Endothelial cell (in vitro differentiated cells): Measurements from ENCODE around the gene SRPK1. TPM values are rescaled to one million over a fixed set of nuclear protein-coding genes. Genes with fewer than 3 reads are reported as not detected.
"Not testable (repeated sequence)": the region's sequence is repeated elsewhere in the genome, so short reads cannot be mapped to it uniquely, and the experiment has no call there.

Experiments used
- DNase-seq: peaks from one replicate; pipeline ENCODE4 v3.0.0; 2021; ENCODE audit warnings: low spot score
- H3K27ac Mint-ChIP-seq: one replicate; pipeline ENCODE4 v1.8.0; 2021; ENCODE audit warnings: mixed read lengths, inconsistent platforms; ENCODE audit not compliant: unreplicated experiment
- H3K27me3 Mint-ChIP-seq: one replicate; pipeline ENCODE4 v1.8.0; 2021; ENCODE audit warnings: mild to moderate bottlenecking, moderate library complexity, mixed read lengths, inconsistent platforms; ENCODE audit not compliant: unreplicated experiment
- H3K36me3 Mint-ChIP-seq: one replicate; pipeline ENCODE4 v1.8.0; 2021; ENCODE audit warnings: mild to moderate bottlenecking, low read depth, mixed read lengths, inconsistent platforms; ENCODE audit not compliant: unreplicated experiment
- H3K4me1 Mint-ChIP-seq: one replicate; pipeline ENCODE4 v1.8.0; 2021; ENCODE audit warnings: mild to moderate bottlenecking, mixed read lengths, inconsistent platforms; ENCODE audit not compliant: unreplicated experiment
- H3K4me3 Mint-ChIP-seq: one replicate; pipeline ENCODE4 v1.8.0; 2021; ENCODE audit warnings: mild to moderate bottlenecking, mixed read lengths, inconsistent platforms; ENCODE audit not compliant: unreplicated experiment
- H3K9me3 Mint-ChIP-seq: one replicate; pipeline ENCODE4 v1.8.0; 2021; ENCODE audit warnings: mixed read lengths, inconsistent platforms; ENCODE audit not compliant: unreplicated experiment
- total RNA-seq: library from RNA; stranded (reverse); fragmentation: NEBNext Ultra II Directional; extraction: Animal tissue kit (Norgen Biotek cat#: 25700); gene quantifications from one replicate; pipeline ENCODE4 v1.2.1, GENCODE V29; 2021; ENCODE audit not compliant: unreplicated experiment
- TF ChIP-seq, protein P1 (sequence below): fragments of 200-600 bp; sonication (generic); IDR thresholded peaks from one replicate; pipeline ENCODE4 v1.5.0; 2021; ENCODE audit warnings: antibody characterized with exemption; ENCODE audit not compliant: unreplicated experiment

Gene SRPK1
- total RNA-seq, 1 donor from 2014 or later, result 59.6 TPM

DNA sequence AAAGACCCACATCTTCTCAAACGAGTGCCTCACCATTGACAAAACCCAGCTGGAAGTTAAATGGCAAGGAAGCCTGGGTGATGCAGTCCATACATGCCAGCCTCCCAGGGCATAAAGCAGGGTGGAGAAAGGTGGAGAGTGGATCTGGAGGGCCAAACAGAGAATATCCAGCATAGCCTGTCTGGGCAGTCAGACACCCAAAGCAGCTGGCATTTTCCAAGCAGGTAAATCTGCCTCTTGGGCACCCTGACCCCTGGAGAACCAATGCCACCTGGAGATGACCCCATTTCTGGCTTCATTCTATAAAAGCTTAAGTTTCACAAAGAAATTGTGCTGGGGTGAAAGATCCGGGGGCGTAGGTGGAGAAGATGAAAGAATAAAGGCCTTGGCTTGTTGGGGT lies 5.1 kb upstream of the SRPK1 start:
- no peak for DNase-seq
- TF ChIP-seq, protein P1, sequence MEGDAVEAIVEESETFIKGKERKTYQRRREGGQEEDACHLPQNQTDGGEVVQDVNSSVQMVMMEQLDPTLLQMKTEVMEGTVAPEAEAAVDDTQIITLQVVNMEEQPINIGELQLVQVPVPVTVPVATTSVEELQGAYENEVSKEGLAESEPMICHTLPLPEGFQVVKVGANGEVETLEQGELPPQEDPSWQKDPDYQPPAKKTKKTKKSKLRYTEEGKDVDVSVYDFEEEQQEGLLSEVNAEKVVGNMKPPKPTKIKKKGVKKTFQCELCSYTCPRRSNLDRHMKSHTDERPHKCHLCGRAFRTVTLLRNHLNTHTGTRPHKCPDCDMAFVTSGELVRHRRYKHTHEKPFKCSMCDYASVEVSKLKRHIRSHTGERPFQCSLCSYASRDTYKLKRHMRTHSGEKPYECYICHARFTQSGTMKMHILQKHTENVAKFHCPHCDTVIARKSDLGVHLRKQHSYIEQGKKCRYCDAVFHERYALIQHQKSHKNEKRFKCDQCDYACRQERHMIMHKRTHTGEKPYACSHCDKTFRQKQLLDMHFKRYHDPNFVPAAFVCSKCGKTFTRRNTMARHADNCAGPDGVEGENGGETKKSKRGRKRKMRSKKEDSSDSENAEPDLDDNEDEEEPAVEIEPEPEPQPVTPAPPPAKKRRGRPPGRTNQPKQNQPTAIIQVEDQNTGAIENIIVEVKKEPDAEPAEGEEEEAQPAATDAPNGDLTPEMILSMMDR, result no peak
- Mint-ChIP-seq H3K27ac (no peak overlapping the region), H3K9me3 (no peaks in the 10 kb centered on the region), H3K4me3 (no peak overlapping the region), H3K27me3 (peaks cover 2% of the 10 kb centered on the region), H3K4me1 (peaks cover 3% of the 10 kb centered on the region), H3K36me3 (no peaks in the 10 kb centered on the region)

DNA sequence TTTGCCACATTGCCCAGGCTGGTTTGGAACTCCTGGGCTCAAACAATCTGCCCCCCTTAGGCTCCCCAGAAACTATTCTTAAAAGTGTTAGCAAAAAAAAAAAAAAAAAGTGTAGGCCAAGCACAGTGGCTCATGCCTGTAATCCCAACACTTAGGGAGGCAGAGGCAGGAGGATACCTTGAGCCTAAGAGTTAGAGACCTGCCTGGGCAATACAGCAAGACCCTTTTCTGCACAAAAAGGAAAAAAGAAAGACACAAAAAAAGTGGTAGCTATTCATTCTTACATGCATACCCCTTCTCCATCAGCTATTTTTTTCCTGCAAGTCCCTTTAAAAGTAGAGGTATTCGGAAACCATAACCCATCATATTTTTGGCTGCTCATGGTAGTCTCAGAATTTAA lies 3.2 kb upstream of the SRPK1 start:
- DNase-seq, result no peak
- Mint-ChIP-seq H3K4me1 (peaks cover 12% of the 10 kb centered on the region), H3K9me3 (no peaks in the 10 kb centered on the region), H3K4me3 (no peak overlapping the region), H3K27ac (no peak overlapping the region), H3K27me3 (peaks cover 6% of the 10 kb centered on the region), H3K36me3 (peaks cover 3% of the 10 kb centered on the region)
- TF ChIP-seq, protein P1, result no peak

DNA sequence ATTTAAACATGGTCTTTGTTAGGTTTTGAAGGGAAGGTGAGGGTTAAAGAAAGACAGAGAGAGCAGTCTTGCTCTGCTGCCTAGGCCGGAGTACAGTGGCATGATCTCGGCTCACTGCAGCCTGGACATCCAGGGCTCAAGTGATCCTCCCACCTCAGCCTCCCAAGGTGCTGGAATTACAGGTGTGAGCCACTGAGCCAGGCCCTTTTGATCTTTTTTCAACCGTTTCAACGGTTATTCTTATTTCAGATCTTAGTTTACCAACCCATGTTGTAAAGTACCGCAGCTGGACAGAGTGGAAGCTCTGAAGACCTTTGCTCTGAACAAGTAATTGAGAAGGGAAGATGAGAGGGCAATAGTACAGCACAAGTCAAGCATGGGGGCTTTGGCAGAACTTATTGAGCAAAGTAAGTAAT lies 1.2 kb upstream of the SRPK1 start:
- Mint-ChIP-seq H3K4me1 (peaks cover 22% of the 10 kb centered on the region), H3K9me3 (no peaks in the 10 kb centered on the region), H3K36me3 (peaks cover 3% of the 10 kb centered on the region), H3K4me3 (peak overlapping the region; percentile 62), H3K27ac (no peak overlapping the region), H3K27me3 (peaks cover 6% of the 10 kb centered on the region)
- TF ChIP-seq, protein P1, result no peak
- no peak for DNase-seq

DNA sequence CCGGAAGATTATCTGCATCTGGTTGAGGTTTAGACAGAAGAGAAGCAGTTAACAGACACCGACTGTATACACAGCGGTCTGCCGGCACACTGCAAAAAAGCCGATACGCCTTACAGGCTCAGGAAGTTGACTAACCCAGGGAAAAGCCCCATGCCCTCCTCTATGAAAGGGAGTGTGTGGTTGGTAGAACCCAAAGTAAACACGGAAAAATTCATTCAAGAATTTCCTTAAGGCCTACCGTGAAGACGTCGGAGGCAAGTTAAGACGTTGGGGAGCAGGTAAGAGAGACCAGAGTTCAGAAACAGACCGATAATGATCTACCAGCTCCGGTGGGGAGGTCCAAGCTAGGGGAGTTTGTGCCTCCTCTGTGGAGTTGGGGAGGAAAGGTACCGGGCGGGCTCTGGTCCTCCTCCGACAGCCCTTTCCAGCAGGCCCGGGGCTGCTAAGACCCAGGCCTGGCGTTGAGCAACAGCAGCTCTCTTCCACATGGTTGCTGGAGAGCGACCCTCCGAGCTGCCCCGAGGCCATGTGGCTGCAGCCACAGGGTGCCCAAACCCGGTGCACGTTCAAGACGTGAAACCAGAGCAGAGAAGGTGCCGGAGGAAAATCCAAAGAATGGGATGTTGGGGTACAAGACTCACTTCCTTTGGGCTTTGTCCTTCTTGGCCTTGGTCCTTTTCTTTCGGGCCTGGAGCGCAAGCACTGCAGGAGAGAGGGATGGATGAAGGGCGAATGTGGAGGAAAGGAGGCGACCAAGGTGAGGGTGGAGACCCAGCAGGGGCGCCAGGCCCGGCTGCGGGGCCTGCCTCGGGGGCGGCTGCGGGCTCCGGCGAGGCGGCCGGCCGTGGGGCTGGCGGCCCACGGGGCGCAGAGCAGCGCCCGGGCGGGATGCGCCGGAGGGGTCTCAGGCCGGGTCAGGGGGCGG lies 809 bp downstream of the SRPK1 start:
- TF ChIP-seq, protein P1, result no peak
- Mint-ChIP-seq H3K4me1 (peaks cover 22% of the 10 kb centered on the region), H3K27ac (peak overlapping the region; percentile 82), H3K36me3 (peaks cover 3% of the 10 kb centered on the region), H3K9me3 (no peaks in the 10 kb centered on the region), H3K4me3 (peak overlapping the region; percentile 98), H3K27me3 (peaks cover 6% of the 10 kb centered on the region)
- peak; percentile 51 for DNase-seq

DNA sequence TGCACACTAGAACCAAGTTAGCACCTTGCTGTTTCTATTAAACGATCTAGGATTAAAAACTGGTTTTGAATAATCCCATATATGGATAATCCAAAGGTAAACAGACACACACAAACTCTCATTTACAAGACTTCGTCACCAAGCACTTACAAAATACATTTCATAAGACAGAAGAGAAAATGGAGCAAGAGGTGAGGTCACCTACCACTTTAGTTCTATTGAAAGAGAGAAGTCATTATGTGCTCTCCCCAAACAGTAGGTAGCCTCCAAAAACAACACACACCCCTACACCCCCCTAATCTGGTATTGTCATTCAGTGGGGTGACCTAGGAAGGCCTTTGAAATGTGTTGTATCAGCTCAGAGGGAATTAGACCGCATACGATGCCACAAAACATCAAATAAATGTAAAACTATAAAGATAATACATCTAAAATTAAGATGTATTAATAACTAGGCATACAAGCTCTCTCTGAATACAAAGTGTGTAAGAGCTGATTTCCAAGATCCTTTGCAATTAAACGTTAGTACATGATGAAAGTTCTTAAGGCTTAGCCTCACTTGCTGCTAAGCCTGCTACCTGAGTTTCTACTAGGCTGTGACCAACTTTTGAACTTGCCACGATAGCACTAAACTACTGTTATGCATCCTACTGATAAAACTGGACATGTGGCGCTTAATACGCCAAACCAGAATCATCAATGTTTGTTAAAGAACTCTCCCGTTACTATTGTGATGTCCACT lies 1.6 kb downstream of the SRPK1 start:
- TF ChIP-seq, protein P1, result no peak
- peaks cover 22% of the 10 kb centered on the region for H3K4me1 Mint-ChIP-seq
- H3K9me3 Mint-ChIP-seq, result no peaks in the 10 kb centered on the region
- peak overlapping the region; percentile 82 for H3K27ac Mint-ChIP-seq
- peaks cover 6% of the 10 kb centered on the region for H3K36me3 Mint-ChIP-seq
- H3K4me3 Mint-ChIP-seq, result peak overlapping the region; percentile 98
- DNase-seq, result no peak
- H3K27me3 Mint-ChIP-seq, result peaks cover 6% of the 10 kb centered on the region

DNA sequence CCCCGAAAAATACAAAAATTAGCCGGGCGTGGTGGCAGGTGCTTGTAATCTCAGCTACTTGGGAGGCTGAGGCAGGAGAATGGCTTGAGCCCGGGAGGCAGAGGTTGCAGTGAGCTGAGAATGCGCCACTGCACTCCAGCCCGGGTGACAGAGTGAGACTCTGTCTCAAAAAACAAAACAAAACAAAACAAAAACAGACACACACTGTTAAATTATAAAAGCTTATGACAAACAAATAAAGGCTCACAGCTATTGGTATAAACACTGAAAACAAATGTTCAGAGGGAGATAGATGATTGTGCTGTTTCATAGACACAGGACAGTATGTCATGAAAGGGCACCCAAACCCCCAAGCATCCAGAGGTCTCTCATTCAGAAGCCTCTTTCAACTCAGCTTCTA lies 4.0 kb downstream of the SRPK1 start:
- not testable (repeated sequence) for H3K4me3 Mint-ChIP-seq, H3K27ac Mint-ChIP-seq, H3K27me3 Mint-ChIP-seq, DNase-seq, H3K9me3 Mint-ChIP-seq
- peaks cover 22% of the 10 kb centered on the region for H3K4me1 Mint-ChIP-seq
- H3K36me3 Mint-ChIP-seq, result peaks cover 15% of the 10 kb centered on the region
